HUES48 (cell line): ENCODE data around the gene F7.

Experiments
- H3K27ac ChIP-seq: one replicate; pipeline ENCODE4 v1.7.0; 2013; ENCODE audit warnings: low read depth, low read length, inconsistent platforms
- H3K27me3 ChIP-seq: 2 replicates; pipeline ENCODE4 v1.6.1; 2013; ENCODE audit warnings: mild to moderate bottlenecking, low read length; ENCODE audit not compliant: control insufficient read depth, insufficient read depth
- H3K36me3 ChIP-seq: 2 replicates; pipeline ENCODE4 v1.6.1; 2013; ENCODE audit warnings: low read length; ENCODE audit not compliant: control insufficient read depth, insufficient read depth
- H3K4me1 ChIP-seq: 2 replicates; pipeline ENCODE4 v1.6.1; 2013; ENCODE audit warnings: mild to moderate bottlenecking, low read length; ENCODE audit not compliant: control insufficient read depth, insufficient read depth
- H3K4me3 ChIP-seq: 2 replicates; pipeline ENCODE4 v1.5.1; 2013; ENCODE audit warnings: mild to moderate bottlenecking, low read depth, low read length
- H3K9ac ChIP-seq: 2 replicates; pipeline ENCODE4 v1.6.1; 2013; ENCODE audit warnings: mild to moderate bottlenecking, low read depth, low read length, moderate library complexity
- H3K9me3 ChIP-seq: 2 replicates; pipeline ENCODE4 v1.6.1; 2013; ENCODE audit warnings: low read length; ENCODE audit not compliant: control insufficient read depth, insufficient read depth

Gene F7

GRCh38 chr13:113082198-113083021 lies 23.2 kb upstream of the F7 start:
- Histone ChIP-seq H3K4me3 (no peak overlapping the region), H3K36me3 (peaks cover 4% of the 10 kb centered on the region; the same call in 1 of the 2 replicates), H3K9ac (no peak overlapping the region), H3K27me3 (no peaks in the 10 kb centered on the region), H3K9me3 (no peaks in the 10 kb centered on the region), H3K27ac (no peak overlapping the region), H3K4me1 (no peaks in the 10 kb centered on the region)

DNA sequence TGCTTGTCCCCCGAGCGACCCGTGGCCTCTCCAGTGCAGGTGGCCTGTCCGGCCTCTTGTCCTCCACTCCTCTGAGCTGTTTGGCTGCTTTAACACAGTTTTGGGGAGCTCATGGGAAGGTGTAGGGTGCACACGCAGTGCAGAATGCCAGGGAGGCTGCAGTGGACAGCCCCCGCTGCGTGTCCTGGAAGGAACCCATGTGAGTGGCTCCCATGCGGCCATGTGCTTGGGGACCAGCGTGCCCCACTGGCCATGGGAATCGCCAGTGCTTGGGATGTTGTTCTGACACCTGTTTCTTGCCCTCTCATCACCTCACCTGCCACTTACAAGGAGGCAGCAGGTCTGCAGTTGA lies 22.6 kb upstream of the F7 start:
- H3K27ac ChIP-seq: no peak overlapping the region
- no peak overlapping the region for H3K9ac ChIP-seq
- H3K9me3 ChIP-seq: no peaks in the 10 kb centered on the region
- no peaks in the 10 kb centered on the region for H3K27me3 ChIP-seq
- no peaks in the 10 kb centered on the region for H3K4me1 ChIP-seq
- H3K4me3 ChIP-seq: no peak overlapping the region
- H3K36me3 ChIP-seq: peaks cover 10% of the 10 kb centered on the region; the same call in 1 of the 2 replicates

DNA sequence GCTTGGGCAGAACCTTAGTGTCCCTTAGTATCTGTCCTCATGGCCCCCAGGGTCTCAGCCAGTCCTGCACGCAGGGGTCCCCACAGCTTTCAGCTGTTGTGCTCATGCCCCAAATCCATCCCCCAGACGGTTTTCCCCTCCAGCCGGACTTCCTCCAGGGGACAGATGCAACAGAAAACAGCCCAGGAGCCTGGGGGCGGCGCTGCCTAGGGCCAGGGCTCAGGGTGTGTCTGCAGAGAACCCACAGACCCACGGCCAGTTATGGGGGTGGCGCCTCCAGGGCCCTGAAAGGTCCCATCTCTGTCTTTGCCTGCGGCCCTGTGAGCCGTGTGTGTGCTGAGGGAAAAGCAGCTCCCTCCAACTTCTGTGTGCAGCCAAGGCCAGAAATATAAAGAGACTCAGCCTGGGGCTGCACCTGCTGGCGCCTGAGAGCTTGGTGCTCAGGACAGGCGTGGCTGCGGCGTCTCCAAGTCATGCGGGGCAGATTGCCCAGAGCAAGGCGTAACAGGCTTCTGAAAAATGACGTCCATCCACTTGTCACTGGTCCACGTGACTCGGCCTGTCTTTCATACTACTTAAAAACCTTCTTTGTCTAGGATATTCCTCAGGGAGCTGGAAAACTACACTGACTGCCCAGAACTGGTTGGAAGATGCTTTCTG lies 22.1 kb upstream of the F7 start:
- Histone ChIP-seq H3K4me3 (no peak overlapping the region), H3K4me1 (no peaks in the 10 kb centered on the region), H3K9ac (no peak overlapping the region), H3K27me3 (no peaks in the 10 kb centered on the region), H3K27ac (no peak overlapping the region), H3K9me3 (no peaks in the 10 kb centered on the region), H3K36me3 (peaks cover 12% of the 10 kb centered on the region)

GRCh38 chr13:113084094-113084942 lies 21.3 kb upstream of the F7 start:
- Histone ChIP-seq H3K4me3 (no peak overlapping the region), H3K9ac (no peak overlapping the region), H3K36me3 (peaks cover 12% of the 10 kb centered on the region), H3K27ac (no peak overlapping the region), H3K9me3 (no peaks in the 10 kb centered on the region), H3K4me1 (no peaks in the 10 kb centered on the region), H3K27me3 (no peaks in the 10 kb centered on the region)

GRCh38 chr13:113084943-113085540 lies 20.5 kb upstream of the F7 start:
- no peak overlapping the region for H3K9ac ChIP-seq
- no peaks in the 10 kb centered on the region for H3K9me3 ChIP-seq
- H3K36me3 ChIP-seq: peaks cover 12% of the 10 kb centered on the region
- H3K4me3 ChIP-seq: no peak overlapping the region
- no peak overlapping the region for H3K27ac ChIP-seq
- peaks cover 4% of the 10 kb centered on the region for H3K4me1 ChIP-seq
- no peaks in the 10 kb centered on the region for H3K27me3 ChIP-seq

DNA sequence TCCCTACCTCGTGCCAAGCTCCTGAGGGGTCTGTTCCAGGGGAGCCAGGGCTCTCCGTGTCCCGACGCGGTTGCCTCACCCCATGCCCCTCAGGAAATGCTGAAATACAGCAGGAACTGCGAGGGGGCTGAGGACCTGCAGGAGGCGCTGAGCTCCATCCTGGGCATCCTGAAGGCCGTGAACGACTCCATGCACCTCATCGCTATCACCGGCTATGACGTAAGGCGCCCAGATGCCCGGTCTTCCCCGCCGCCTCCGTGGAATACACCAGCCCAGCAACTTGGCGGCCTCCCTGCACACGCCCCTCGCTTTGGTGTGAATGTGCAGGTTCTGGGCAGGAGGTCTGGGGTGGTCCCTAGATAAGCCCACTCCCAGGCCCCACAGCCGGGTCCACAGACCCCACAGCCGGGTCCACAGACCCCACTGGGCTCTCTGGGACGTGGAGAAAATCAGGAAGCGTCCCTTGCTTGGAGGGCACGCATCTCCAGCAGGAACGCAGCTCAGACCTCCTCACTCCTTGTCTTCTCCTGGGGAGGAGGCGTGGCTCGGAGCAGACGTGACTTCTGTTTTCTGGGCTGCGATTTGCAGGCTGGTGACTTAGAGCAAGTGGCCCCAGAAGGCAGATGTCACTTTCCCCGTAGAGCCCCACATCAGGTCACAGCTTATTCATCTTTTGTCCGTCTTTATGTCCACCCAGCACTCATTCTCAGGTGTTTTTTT lies 19.4 kb upstream of the F7 start:
- no peaks in the 10 kb centered on the region for H3K9me3 ChIP-seq
- no peaks in the 10 kb centered on the region for H3K27me3 ChIP-seq
- H3K36me3 ChIP-seq: peaks cover 12% of the 10 kb centered on the region
- H3K4me1 ChIP-seq: peaks cover 9% of the 10 kb centered on the region
- H3K9ac ChIP-seq: no peak overlapping the region
- no peak overlapping the region for H3K4me3 ChIP-seq
- no peak overlapping the region for H3K27ac ChIP-seq

- no peak overlapping the region for H3K4me3 ChIP-seq
- no peak overlapping the region for H3K9ac ChIP-seq
- peaks cover 12% of the 10 kb centered on the region for H3K36me3 ChIP-seq
- H3K27me3 ChIP-seq: no peaks in the 10 kb centered on the region
- H3K9me3 ChIP-seq: no peaks in the 10 kb centered on the region
- no peak overlapping the region for H3K27ac ChIP-seq
- H3K4me1 ChIP-seq: peaks cover 9% of the 10 kb centered on the region
These were observed 18.3 kb upstream of the F7 start for GRCh38 chr13:113086991-113087922.

DNA sequence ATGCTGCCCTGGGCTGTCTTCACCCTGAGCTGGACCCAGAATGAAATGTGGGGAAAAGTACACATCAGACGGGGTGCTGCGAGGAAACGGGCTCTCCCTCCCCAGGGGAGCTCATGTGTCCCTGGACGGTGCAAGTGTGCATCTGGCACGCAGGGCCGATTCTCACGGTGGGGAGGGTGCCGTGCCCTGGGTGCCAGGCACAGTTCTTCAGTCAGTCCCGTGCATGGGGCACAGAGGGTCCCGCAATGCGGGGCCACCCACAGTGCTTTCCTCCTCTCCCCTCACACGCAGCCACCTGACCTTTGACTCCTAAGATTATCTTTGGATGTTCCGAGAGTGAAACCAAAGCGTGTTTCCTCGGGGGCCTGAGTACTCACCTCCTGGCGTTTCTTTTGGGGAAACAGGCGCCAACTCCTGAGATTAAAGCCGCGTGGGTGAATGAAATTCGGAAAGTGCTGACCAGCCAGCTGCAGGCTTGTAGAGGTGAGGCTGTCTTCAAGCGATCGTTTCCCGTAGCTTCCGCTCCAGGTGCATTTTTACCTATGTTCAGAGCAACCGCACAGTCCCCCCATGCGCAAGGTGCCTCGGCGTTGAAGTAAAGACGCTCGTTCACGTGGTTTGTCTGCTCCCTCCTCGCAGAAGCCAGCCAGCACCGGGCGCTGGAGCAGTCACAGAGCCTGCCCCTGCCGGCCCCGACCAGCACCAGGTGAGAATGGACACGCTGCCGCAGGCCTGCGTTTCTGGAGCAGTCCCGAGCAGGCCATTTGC lies 17.5 kb upstream of the F7 start:
- Histone ChIP-seq H3K9me3 (no peaks in the 10 kb centered on the region), H3K9ac (no peak overlapping the region), H3K27ac (no peak overlapping the region), H3K27me3 (no peaks in the 10 kb centered on the region), H3K36me3 (peaks cover 12% of the 10 kb centered on the region), H3K4me1 (peaks cover 9% of the 10 kb centered on the region), H3K4me3 (no peak overlapping the region)

GRCh38 chr13:113088691-113089020 lies 16.9 kb upstream of the F7 start:
- no peak overlapping the region for H3K27ac ChIP-seq
- H3K27me3 ChIP-seq: no peaks in the 10 kb centered on the region
- no peaks in the 10 kb centered on the region for H3K9me3 ChIP-seq
- peaks cover 9% of the 10 kb centered on the region for H3K4me1 ChIP-seq
- H3K36me3 ChIP-seq: peaks cover 12% of the 10 kb centered on the region
- H3K4me3 ChIP-seq: no peak overlapping the region
- H3K9ac ChIP-seq: no peak overlapping the region
